RCC 7860 (cell line): ENCODE data around the gene RNASEH2C.
A peak's percentile ranks its signal among the peaks of the same experiment; 100 is the strongest.
"Not testable (repeated sequence)": the region's sequence is repeated elsewhere in the genome, so short reads cannot be mapped to it uniquely, and the experiment has no call there.

Experiments used
- DNase-seq: peaks from one replicate; pipeline ENCODE4 v3.0.0-alpha.2; 2015; ENCODE audit warnings: low spot score
- FAIRE-seq: peaks from 2 replicates; lab custom pipeline; 2012; peaks lifted over from hg19 to GRCh38; lab: Jason Lieb, UNC

RNASEH2C gene

DNA sequence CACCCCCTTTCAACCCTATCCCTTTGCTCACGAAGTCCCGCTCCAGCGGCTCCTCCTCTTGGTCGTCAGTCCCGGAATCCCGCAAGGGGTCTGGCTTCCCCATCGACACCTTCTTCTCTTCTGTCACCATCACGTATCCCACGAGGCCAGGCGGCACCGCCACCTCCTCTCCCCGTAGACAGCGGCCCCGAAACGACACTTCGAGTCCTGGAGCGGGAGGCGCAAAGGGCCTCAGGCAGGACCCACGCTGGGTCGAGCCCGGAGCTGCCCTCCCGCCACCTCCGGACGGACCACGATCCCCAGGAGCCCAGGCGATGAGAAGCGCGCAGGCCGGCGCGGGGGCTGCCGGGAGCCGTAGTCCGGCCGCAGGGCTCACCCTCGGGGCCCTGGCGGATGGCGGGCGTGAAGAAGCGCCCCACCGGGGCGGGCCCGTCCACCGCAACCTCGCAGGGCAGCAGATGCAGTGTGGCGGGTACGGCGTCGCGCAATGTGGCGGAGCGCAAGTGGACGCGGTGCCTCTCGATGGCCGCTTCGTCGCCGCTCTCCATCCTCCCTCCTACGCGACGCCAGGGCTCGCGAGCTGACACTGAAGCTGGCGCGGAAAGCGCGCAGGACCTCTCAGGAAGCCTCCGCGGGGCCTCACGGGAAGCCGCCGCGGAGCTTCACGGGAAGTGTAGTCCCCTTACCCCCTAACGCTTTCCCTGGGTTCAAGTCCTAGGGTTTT lies at the start of gene RNASEH2C:
Gene RNASEH2C, minus strand, starts transcription at position 588 of the 724 bp plus-strand sequence. Its CDS starts 40 bp downstream, at position 548.
- DNase-seq (peak; percentile 58), FAIRE-seq (no peak)

DNA sequence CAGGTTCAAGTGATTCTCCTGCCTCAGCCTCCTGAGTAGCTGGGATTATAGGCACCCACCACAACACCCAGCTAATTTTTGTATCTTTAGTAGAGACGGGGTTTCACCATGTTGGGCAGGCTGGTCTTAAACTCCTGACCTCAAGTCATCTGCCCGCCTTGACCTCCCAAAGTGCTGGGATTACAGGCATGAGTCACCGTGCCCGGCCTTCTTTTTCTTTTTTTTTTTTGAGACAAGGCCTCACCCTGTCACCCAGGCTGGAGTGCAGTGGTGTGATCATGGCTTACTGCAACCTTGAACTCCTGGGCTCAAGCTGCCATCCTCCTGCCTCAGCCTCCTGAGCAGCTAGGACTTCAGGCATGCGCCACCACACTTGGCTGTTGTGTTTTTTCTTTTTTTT lies 47.2 kb upstream of the RNASEH2C start:
- not testable (repeated sequence) for DNase-seq, FAIRE-seq

DNA sequence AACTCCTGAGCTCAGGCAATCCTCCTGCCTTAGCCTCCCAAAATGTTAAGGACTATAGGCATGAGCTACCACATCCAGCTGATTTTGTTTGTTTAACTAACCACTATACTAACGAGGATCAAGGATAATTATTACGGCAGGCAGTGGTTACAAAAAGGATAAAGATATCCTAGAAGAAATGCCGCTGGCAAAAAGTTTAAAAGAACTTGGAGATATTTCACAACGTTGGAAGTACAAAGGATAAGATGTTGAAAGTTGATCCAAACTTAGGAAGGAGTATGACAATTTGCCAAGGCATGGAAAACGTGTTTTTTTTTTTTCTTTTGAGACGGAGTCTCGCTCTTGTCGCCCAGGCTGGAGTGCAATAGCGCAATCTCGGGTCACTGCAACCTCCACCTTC lies 46.8 kb upstream of the RNASEH2C start:
- no peak for FAIRE-seq
- DNase-seq = no peak

GRCh38 chr11:65766535-65766934 lies 45.9 kb upstream of the RNASEH2C start:
- no peak for FAIRE-seq
- no peak for DNase-seq

- DNase-seq (no peak), FAIRE-seq (no peak)
Observed at GRCh38 chr11:65764434-65764833, 43.8 kb upstream of the RNASEH2C start.

- not testable (repeated sequence) for FAIRE-seq, DNase-seq
Observed at GRCh38 chr11:65762816-65763215, 42.2 kb upstream of the RNASEH2C start.

DNA sequence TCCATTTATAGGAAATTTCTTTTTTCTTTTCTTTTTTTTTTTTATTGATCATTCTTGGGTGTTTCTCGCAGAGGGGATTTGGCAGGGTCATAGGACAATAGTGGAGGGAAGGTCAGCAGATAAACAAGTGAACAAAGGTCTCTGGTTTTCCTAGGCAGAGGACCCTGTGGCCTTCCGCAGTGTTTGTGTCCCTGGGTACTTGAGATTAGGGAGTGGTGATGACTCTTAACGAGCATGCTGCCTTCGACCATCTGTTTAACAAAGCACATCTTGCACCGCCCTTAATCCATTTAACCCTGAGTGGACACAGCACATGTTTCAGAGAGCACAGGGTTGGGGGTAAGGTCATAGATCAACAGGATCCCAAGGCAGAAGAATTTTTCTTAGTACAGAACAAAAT lies 41.6 kb upstream of the RNASEH2C start:
- not testable (repeated sequence) for FAIRE-seq, DNase-seq

DNA sequence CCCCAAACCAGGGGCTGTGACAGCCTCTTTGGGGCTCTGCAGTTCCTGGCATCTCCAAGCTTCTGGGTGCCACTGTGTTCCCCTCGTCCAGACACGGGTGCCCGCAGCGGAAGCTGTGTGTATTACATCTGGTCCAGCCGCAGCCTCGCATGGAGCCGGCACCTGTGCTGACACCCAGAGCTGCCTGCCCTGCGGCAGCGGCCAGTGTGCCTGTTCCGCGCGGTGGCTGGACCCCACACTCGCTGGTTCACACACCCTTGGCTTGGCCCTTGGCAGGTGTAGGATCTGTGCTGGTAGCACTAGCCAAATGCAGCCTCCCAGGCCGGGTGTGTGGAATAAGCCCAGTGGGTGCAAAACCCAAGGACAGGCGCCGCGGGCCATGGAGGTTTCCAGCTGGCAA lies 24.5 kb upstream of the RNASEH2C start:
- DNase-seq (no peak), FAIRE-seq (no peak)

- no peak for DNase-seq
- no peak for FAIRE-seq
Observed at GRCh38 chr11:65744699-65745042, 24.1 kb upstream of the RNASEH2C start.

GRCh38 chr11:65744026-65744698 lies 23.6 kb upstream of the RNASEH2C start:
- FAIRE-seq (no peak), DNase-seq (peak; percentile 4)

- no peak for FAIRE-seq
Observed at GRCh38 chr11:65743681-65744025, 23.1 kb upstream of the RNASEH2C start.

DNA sequence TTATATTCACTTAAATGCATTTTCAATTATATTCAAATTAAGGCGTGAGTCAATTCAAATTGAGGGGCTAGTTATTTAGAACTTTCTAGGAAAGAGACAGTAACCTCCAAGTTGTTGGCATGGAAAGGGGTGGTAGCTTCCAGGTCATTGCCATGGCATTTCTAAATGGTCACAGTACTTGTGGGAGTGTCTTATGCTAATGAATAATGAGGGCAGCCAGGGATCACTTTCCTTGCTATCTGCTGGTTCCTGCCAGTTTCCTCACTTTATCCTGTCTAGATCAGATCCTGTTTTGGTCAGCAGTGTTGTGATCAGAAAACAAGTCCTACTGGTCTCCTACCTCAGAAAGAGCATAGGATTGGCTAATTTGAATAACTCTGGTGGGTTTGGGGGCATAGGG lies 21.8 kb upstream of the RNASEH2C start:
- no peak for FAIRE-seq

More at GRCh38 chr11:65743681-65744025, 23.1 kb upstream of the RNASEH2C start:
- DNase-seq = no peak

GRCh38 chr11:65741185-65741584 lies 20.6 kb upstream of the RNASEH2C start:
- FAIRE-seq (no peak), DNase-seq (no peak)

More for the DNA sequence above, 21.8 kb upstream of the RNASEH2C start:
- DNase-seq = no peak

DNA sequence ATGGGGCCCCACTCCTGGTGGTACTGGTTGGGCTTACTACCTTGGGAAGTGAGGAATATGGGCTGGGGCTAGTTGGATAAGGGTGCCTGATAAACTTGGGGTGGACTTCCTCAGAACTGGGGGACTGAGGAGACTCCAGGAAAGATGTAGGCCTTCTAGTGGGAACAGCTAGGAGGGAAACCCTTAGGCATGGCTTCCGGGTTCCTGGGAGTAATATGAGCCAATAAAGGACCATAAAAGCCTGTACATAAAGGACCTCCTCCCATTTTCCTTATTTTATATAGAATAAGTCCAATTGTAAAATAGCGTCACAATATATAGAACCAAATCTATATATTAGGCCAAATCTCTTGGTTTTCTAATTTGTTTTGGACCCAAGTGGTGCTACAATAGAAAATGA lies 18.4 kb upstream of the RNASEH2C start:
- FAIRE-seq = no peak
- no peak for DNase-seq

GRCh38 chr11:65736810-65737209 lies 16.2 kb upstream of the RNASEH2C start:
- FAIRE-seq (no peak), DNase-seq (no peak)

- not testable (repeated sequence) for DNase-seq, FAIRE-seq
Observed at GRCh38 chr11:65735111-65735510, 14.5 kb upstream of the RNASEH2C start.

GRCh38 chr11:65730461-65730860 lies 9.9 kb upstream of the RNASEH2C start:
- DNase-seq = no peak
- FAIRE-seq = no peak

DNA sequence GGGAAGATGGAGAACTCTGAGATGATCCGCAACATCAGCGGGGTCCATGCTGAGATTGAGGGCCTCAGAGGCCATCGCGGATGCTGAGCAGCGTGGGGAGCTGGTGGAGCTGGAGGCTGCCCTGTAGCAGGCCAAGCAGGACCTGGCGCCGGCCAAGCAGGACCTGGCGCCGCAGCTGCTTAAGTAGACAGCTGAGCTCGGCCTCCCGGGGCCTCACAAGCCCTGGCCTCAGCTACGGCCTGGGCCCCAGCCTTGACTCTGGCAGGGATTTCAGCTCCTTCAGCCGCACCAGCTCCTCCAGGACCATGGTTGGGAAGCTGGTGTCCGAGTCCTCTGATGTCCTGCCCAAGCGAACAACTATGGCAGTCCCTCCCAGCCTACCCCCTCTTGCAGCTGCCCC lies 7.3 kb upstream of the RNASEH2C start:
- DNase-seq = no peak
- FAIRE-seq = no peak

GRCh38 chr11:65726660-65727059 lies 6.1 kb upstream of the RNASEH2C start:
- DNase-seq (no peak), FAIRE-seq (no peak)

GRCh38 chr11:65722261-65722660 lies 1.7 kb upstream of the RNASEH2C start:
- FAIRE-seq = no peak

DNA sequence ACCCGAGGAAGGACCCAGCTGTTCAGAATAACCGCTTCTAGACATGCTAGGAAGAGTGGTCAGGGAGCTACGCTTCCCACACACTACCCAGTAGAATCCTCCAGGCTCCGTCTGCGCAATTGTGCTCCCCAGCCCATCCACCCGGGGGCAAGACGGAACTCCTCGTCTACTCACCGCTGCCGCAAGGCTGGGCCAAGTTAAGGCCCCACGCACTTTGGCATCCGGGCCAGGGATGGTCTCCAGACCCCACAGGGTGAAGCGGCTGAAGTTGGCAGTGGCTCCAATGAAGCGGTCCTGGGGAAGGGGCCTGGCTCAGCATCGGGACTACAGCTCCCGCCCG lies 757 bp downstream of the RNASEH2C start:
- DNase-seq (no peak), FAIRE-seq (no peak)

More at GRCh38 chr11:65722261-65722660, 1.7 kb upstream of the RNASEH2C start:
- DNase-seq = no peak

GRCh38 chr11:65718964-65719492 lies 1.6 kb downstream of the RNASEH2C start:
- FAIRE-seq = no peak
- no peak for DNase-seq
